HG02970 (cell line): Measurements from ENCODE around the gene RYR2.

ENCODE experiments used
- ATAC-seq: cut with Tn5 transposase; IDR thresholded peaks from one replicate; pipeline ENCODE4 v1.9.1; 2021; ENCODE audit warnings: mild to moderate bottlenecking, moderate library complexity, moderate number of reproducible peaks; ENCODE audit not compliant: unreplicated experiment, low FRiP score

The RYR2 gene

GRCh38 chr1:237398751-237399150 is 356.8 kb downstream of the RYR2 start:
- ATAC-seq = no peak

GRCh38 chr1:237405912-237406311 is 363.9 kb downstream of the RYR2 start:
- no peak for ATAC-seq

- ATAC-seq = no peak
Observed at GRCh38 chr1:237411621-237412020, 369.6 kb downstream of the RYR2 start.

GRCh38 chr1:237416924-237417655 is 375.1 kb downstream of the RYR2 start:
- ATAC-seq = no peak

DNA sequence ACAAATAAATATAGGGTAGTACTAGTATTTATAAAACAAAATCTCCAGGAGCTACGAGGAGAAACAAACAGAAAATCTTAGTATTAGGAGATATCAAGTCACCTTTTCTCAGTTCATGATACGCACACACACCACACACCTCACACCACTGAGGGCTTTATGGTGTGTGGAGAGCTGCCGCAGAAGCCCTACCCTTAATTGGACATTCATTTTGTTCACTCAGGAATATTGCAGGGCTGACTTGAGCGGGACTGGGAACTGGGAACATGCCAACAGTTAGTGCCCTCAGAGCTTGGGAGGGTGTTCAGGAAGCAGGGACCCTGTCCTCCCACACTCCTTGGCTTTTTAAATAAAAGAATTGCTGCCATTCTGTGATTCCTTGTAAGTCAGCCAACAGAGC is 386.8 kb downstream of the RYR2 start:
- no peak for ATAC-seq

GRCh38 chr1:237429252-237429651 is 387.3 kb downstream of the RYR2 start:
- no peak for ATAC-seq

GRCh38 chr1:237431448-237431847 is 389.5 kb downstream of the RYR2 start:
- ATAC-seq = no peak

GRCh38 chr1:237440346-237440745 is 398.4 kb downstream of the RYR2 start:
- ATAC-seq = no peak

DNA sequence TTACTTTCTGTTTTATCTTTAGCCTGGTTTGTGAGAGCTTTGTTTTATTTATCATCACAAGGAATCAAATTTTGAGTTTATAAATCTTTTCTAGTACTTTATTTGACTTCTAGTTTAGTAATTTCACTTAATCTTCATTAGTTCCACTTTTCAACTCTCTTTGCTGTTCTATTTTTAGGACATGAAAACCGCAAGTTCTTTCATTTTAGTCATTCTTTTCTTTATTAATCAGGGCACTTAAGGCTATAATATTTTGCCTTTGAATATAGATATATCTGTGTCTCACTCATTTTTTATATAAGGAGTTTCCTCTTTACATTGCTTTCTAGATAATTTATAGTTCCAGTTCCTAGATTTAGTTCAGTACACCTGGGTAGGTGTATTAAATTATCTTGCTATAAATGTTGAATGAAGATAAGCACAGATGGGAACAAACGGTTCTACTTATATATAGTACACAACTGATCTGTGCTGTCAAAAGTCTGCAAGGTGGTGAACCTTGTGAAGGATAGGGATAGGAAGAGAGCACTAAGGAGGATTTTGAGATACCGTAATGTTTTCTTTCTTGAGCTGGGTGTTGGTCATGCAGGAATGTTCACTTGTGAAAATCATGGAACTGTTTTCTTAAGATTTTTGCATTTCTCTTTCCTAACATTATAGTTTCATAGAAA is 402.3 kb downstream of the RYR2 start:
- no peak for ATAC-seq

DNA sequence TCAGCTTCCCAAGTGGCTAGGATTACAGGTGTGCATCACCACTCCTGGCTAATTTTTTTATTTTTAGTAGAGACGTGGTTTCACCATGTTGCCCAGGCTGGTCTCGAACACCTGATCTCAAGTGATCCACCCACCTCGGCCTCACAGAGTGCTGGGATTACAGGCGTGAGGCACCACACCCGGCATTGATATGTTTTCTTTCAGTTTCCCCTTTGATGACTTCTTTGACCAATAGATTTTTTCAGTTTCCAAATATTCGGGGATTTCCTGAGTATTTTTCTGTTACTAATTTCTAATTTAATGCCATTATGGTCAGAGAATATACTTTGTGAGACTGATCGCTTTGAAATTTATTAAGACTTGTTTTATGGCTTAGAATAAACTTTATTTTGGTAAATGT is 406.1 kb downstream of the RYR2 start:
- ATAC-seq = no peak

DNA sequence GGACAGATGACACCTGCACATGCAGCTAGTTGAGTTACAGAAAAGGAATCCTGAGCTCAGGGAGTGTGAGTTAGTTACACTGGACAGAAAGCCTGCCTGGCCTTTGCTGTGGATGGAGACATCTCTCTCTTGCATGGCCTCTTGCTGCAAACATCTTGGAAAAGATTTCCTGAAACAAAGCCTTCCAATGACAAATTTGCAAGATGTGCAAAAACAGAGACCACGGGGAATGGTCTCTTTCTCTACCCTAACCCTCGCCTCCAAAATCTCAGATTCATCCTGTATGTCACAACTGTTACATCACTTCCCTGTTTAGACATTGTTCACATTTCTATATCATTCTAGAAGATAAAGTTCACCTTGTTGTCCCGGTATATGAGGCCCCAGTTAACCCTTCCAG is 415.6 kb downstream of the RYR2 start:
- ATAC-seq = no peak

- ATAC-seq = no peak
Observed at GRCh38 chr1:237467320-237467719, 425.3 kb downstream of the RYR2 start.

DNA sequence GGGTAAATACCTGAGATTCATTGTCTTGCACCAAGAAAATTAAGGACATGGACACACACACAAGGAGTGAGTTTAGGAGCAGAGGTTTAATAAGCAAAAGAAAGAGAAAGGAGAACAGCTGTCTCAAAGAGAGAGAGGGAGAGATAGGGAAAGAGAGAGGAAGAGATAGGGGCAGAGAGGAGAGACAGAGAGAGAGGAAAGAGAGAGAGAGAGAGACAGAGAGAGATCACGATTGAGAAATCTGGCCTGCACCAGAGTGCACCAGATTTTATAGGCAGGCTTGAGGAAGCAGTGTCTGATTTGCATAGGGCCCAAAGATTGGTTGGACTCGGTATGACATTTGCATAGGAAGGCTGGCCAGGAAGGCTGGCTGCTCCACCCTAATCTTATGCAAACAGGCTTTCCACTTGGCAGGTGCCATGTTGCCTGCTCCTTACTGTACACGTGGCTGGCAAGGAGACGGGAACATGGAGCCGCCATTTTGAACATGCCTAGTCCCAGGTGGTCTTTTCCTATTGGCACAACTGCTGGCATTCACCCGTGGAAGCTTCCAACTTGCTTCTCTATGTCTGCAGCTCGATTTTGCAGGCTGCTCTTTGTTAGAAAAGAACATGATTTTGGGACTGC is 428.8 kb downstream of the RYR2 start:
- ATAC-seq = no peak

GRCh38 chr1:237471377-237471776 is 429.4 kb downstream of the RYR2 start:
- ATAC-seq = no peak

- no peak for ATAC-seq
Observed at GRCh38 chr1:237471956-237472355, 430.0 kb downstream of the RYR2 start.

- no peak for ATAC-seq
Observed at GRCh38 chr1:237473854-237474253, 431.9 kb downstream of the RYR2 start.

DNA sequence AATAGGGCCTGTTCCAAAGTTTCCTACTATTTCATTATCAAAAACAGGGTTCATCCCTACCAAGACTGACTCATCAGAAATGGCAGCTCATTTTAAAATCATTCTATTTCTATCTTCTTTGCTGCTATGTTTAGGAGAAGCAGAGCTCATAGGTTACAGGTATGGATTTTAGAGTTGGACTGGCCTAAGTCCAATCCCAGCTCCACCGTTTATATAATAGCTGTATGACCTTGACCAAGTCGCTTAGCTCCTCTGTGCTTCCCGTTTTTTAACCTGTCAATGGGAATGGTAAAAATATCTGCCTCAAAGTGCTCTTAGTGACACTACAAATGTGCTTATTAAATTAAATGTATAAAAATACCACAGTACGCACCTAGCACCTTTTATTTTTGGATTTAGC is 436.1 kb downstream of the RYR2 start:
- ATAC-seq = no peak

GRCh38 chr1:237478842-237479241 is 436.9 kb downstream of the RYR2 start:
- ATAC-seq = no peak

DNA sequence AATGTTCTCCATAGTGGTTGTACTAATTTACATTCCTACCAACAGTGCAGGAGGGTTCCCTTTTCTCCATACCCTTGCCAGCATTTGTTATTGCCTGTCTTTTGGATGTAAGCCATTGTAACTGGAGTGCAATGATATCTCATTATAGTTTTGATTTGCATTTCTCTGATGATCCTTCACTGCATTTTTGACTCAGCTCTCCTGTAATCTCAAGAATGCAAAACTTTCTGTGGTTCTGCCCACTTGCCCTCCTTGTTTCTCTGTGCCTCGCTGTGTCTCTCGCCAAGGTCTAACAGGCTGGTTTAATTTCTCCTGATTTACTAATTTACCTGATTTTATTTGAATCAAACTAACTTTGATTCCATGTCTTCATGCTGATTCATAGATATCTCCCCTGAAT is 440.8 kb downstream of the RYR2 start:
- ATAC-seq = no peak

- ATAC-seq = no peak
Observed at GRCh38 chr1:237492359-237492758, 450.4 kb downstream of the RYR2 start.

DNA sequence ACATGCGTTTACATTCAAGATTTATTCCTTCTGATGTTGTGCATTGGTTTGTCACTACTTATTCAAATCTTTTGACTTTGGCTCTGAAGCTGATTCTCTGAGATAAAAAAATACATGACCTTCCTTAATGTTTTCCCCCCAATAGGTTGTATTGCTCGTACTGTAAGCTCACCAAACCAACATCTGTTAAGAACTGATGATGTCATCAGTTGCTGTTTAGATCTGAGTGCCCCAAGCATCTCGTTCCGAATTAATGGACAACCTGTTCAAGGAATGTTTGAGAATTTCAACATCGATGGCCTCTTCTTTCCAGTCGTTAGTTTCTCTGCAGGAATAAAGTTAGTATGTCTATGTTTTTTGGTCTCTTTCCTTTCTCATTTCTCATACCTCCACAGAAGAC is 458.6 kb downstream of the RYR2 start:
- ATAC-seq = no peak

GRCh38 chr1:237503292-237503691 is 461.3 kb downstream of the RYR2 start:
- no peak for ATAC-seq
